ENCODE results near the gene PUSL1. TPM values are rescaled to one million over a fixed set of nuclear protein-coding genes. Genes with fewer than 3 reads are reported as not detected.

Gene PUSL1
- total RNA-seq, 1 experiment from 2014 or later, result 38.0 TPM

DNA sequence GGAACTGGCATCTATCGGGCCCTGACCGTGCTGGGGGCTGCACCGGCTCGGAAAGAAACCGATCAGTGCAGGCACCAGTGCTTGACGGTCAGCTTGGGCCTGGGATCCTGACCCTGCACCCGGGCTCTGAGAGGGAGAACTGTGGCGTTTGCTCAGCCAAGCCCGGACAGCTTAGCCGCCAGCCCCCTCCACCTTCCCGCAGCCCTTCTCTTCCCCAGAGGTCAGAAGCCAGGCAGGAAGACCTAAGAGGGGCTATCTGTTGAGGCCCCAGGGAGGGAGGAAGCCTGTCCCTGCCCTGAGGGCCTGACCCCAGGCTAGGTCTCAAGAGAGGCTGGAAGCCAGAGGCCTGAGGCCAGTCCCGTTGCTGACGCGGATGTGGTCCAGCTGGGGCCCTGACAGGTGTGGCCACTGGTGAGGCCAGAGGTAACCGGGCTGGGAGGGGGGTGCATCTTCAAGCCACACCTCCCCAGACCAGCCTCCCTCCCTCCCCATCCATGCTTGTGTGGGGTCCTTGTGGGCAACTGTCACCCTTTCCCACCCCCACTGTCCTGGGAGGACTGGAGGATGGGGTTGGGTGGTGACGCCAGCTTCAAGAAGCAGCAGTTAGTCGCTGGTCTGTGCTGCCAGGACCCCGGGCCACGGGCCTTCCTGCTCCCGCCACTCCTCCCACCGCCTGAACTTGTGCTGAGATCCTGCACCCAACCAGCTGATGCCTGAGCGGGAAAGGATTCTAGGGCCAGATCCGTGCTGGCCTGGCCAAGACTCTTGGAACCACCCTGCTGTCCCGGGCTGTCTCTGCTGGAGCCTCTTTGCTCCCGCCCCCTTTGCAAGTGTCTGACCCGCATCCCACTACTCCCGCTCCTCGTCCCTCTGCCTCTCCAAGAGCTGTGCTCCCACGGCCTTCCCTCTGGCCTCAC, 43.4 kb downstream of the PUSL1 start:
- H3K27ac Mint-ChIP-seq, result peak overlapping the region in 1 of 3 experiments; percentile 81; a peak in 1 of 7 replicates
- H4K20me1 ChIP-seq (ENCODE audit: control insufficient read depth, insufficient read depth, insufficient read length), result peaks cover 3% of the 10 kb centered on the region

More for the DNA sequence above, 43.4 kb downstream of the PUSL1 start:
- TF ChIP-seq, protein P1, sequence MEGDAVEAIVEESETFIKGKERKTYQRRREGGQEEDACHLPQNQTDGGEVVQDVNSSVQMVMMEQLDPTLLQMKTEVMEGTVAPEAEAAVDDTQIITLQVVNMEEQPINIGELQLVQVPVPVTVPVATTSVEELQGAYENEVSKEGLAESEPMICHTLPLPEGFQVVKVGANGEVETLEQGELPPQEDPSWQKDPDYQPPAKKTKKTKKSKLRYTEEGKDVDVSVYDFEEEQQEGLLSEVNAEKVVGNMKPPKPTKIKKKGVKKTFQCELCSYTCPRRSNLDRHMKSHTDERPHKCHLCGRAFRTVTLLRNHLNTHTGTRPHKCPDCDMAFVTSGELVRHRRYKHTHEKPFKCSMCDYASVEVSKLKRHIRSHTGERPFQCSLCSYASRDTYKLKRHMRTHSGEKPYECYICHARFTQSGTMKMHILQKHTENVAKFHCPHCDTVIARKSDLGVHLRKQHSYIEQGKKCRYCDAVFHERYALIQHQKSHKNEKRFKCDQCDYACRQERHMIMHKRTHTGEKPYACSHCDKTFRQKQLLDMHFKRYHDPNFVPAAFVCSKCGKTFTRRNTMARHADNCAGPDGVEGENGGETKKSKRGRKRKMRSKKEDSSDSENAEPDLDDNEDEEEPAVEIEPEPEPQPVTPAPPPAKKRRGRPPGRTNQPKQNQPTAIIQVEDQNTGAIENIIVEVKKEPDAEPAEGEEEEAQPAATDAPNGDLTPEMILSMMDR (conservative IDR thresholded peaks at IDR 0.05), result no peak
- no peak overlapping the region for H2BK12ac ChIP-seq (ENCODE audit: insufficient read length, low read depth, low read length)
- H2AK5ac ChIP-seq (ENCODE audit: insufficient read length, low read length), result no peak overlapping the region
- peaks cover 22 to 38% of the 10 kb centered on the region in 2 experiments for H3K4me1 Mint-ChIP-seq
- no peaks in the 10 kb centered on the region; the same call in 1 of the 2 replicates for H3K4me1 ChIP-seq (ENCODE audit: insufficient read depth, low read length)
- peaks cover 27% of the 10 kb centered on the region for H3K27me3 Mint-ChIP-seq (ENCODE audit: low read depth)
- no peak for DNase-seq
- H3K18ac ChIP-seq (ENCODE audit: insufficient read length, low read depth, low read length), result no peak overlapping the region
- peaks cover 3% of the 10 kb centered on the region; the same call in 1 of the 2 replicates for H3K79me2 ChIP-seq (ENCODE audit: insufficient read depth, low read length)
- peaks cover 10% of the 10 kb centered on the region for H3K79me1 ChIP-seq (ENCODE audit: insufficient read depth, low read depth, low read length, poor library complexity, severe bottlenecking)
- H4K5ac ChIP-seq (ENCODE audit: insufficient read length, low read depth, low read length), result no peak overlapping the region
- H3K9ac ChIP-seq (ENCODE audit: extremely low read depth, insufficient read length, low read length), result no peak overlapping the region
- H4K8ac ChIP-seq (replicated peaks; ENCODE audit: insufficient read length, low read depth, low read length), result no peak overlapping the region
- H3K23ac ChIP-seq (ENCODE audit: insufficient read length, low read depth, low read length), result no peak overlapping the region
- no CpG with 5 or more reads among the region's 29 CpGs for WGBS (ENCODE audit: extremely low coverage, insufficient read length, low lambda C conversion rate)
- no peak overlapping the region for H3T11ph ChIP-seq (ENCODE audit: low read length)
- H3K27me3 ChIP-seq (ENCODE audit: insufficient read depth, low read length), result peaks cover 4% of the 10 kb centered on the region; the same call in 1 of the 2 replicates
- H3K9me3 ChIP-seq (ENCODE audit: control insufficient read depth, low read depth, low read length), result no peaks in the 10 kb centered on the region
- no peak overlapping the region for H3K27ac ChIP-seq (ENCODE audit: insufficient read length, low read depth, low read length)
- H3K23me2 ChIP-seq (ENCODE audit: insufficient read length, low read depth, low read length, poor library complexity, severe bottlenecking), result peaks cover 15% of the 10 kb centered on the region
- no peak overlapping the region for H3K14ac ChIP-seq (ENCODE audit: insufficient read depth, low read length)
- no peak overlapping the region for H2BK20ac ChIP-seq (ENCODE audit: low read depth, low read length, poor library complexity, severe bottlenecking)
- H3K56ac ChIP-seq (ENCODE audit: insufficient read length, low read depth, low read length), result no peak overlapping the region
- no peak overlapping the region for H4K91ac ChIP-seq (ENCODE audit: insufficient read length, low read depth, low read length)
- H2BK15ac ChIP-seq (ENCODE audit: low read depth, low read length), result no peak overlapping the region
- H3K9me3 Mint-ChIP-seq, result no peaks in the 10 kb centered on the region
- peak overlapping the region; percentile 52 to 70 for H3K4me3 Mint-ChIP-seq
- no peak overlapping the region for H2BK5ac ChIP-seq (ENCODE audit: insufficient read length, low read length)
- no peak overlapping the region for H2AFZ ChIP-seq (ENCODE audit: low read length)
- H3K4ac ChIP-seq (ENCODE audit: low read depth, low read length), result no peak overlapping the region
- H3K4me2 ChIP-seq (ENCODE audit: insufficient read depth, insufficient read length, low read length), result peak overlapping the region; percentile 25
- no peak overlapping the region for H2BK120ac ChIP-seq (ENCODE audit: low read depth, low read length, poor library complexity, severe bottlenecking)
- peaks cover 0 to 8% (median 2%) of the 10 kb centered on the region in 3 experiments; a peak in 1 of 7 replicates for H3K36me3 Mint-ChIP-seq (ENCODE audit: insufficient read depth in 1 of 3, low read depth in 3 of 3)

Measured in H9 (cell line).